CD8-positive, alpha-beta memory T cell (primary cell): ENCODE measurements around the gene FNBP1L. TPM values are rescaled to one million over a fixed set of nuclear protein-coding genes. Genes with fewer than 3 reads are reported as not detected.

Experiments
- CTCF ChIA-PET: fragments of 350-600 bp; sonication (Branson Sonifier 250); formaldehyde crosslinking; loops from one replicate; lab custom pipeline; 2021; ENCODE audit warnings: antibody characterized with exemption; lab: Charles Lee
- POLR2A ChIA-PET: fragments of 350-600 bp; sonication (Branson Sonifier 250); formaldehyde crosslinking; loops from one replicate; lab custom pipeline; 2021; ENCODE audit warnings: antibody characterized with exemption; lab: Charles Lee
- DNase-seq, 5 donors: peaks; one replicate each; pipeline versions ENCODE4 v3.0.0 to v3.0.0-alpha.2; 2020 to 2022; ENCODE audit warnings: mixed read lengths in 1 of 5
- H3K27ac ChIP-seq: one replicate; pipeline ENCODE4 v1.7.0; 2013; ENCODE audit warnings: low read depth, mild to moderate bottlenecking, low read length, moderate library complexity
- H3K27me3 ChIP-seq: 2 replicates; pipeline ENCODE4 v1.7.0; 2013; ENCODE audit warnings: low read length, mild to moderate bottlenecking; ENCODE audit not compliant: insufficient read depth, poor library complexity, severe bottlenecking
- H3K36me3 ChIP-seq: 2 replicates; pipeline ENCODE4 v1.7.0; 2013; ENCODE audit warnings: mild to moderate bottlenecking, low read length, moderate library complexity; ENCODE audit not compliant: insufficient read depth
- H3K4me1 ChIP-seq: 2 replicates; pipeline ENCODE4 v1.7.0; 2013; ENCODE audit warnings: mild to moderate bottlenecking, low read length, moderate library complexity; ENCODE audit not compliant: insufficient read depth
- H3K4me3 ChIP-seq: 2 replicates; pipeline ENCODE4 v1.7.0; 2013; ENCODE audit warnings: mild to moderate bottlenecking, low read length
- H3K9me3 ChIP-seq: 2 replicates; pipeline ENCODE4 v1.7.0; 2013; ENCODE audit warnings: mild to moderate bottlenecking, low read length
- H3K27ac Mint-ChIP-seq, 8 donors: one replicate each; pipeline ENCODE4 v1.8.0; 2020 to 2021; ENCODE audit warnings: mixed read lengths in 8 of 8, mild to moderate bottlenecking in 6 of 8, inconsistent platforms in 3 of 8, moderate library complexity in 3 of 8
- H3K27me3 Mint-ChIP-seq, 2 donors: one replicate each; pipeline ENCODE4 v1.8.0; 2020 to 2021; ENCODE audit warnings: mixed read lengths in 2 of 2, mild to moderate bottlenecking in 1 of 2, moderate library complexity in 1 of 2
- H3K36me3 Mint-ChIP-seq, 3 donors: one replicate each; pipeline ENCODE4 v1.8.0; 2020 to 2021; ENCODE audit warnings: mixed read lengths in 3 of 3, inconsistent platforms in 1 of 3, mild to moderate bottlenecking in 1 of 3
- H3K4me1 Mint-ChIP-seq, 3 donors: one replicate each; pipeline ENCODE4 v1.8.0; 2020 to 2021; ENCODE audit warnings: mixed read lengths in 3 of 3, inconsistent platforms in 1 of 3, mild to moderate bottlenecking in 1 of 3
- H3K4me3 Mint-ChIP-seq, 7 donors: one replicate each; pipeline ENCODE4 v1.8.0; 2020 to 2021; ENCODE audit warnings: mixed read lengths in 7 of 7, mild to moderate bottlenecking in 6 of 7, moderate library complexity in 4 of 7, inconsistent platforms in 2 of 7
- H3K9me3 Mint-ChIP-seq, 5 donors: one replicate each; pipeline ENCODE4 v1.8.0; 2020 to 2022; ENCODE audit warnings: mixed read lengths in 5 of 5, mild to moderate bottlenecking in 3 of 5, moderate library complexity in 2 of 5, inconsistent platforms in 1 of 5
- polyA plus RNA-seq: library from polyadenylated mRNA; unstranded; fragments of 300-500 nt; fragmentation: Illumina TruSeq; gene quantifications from one replicate; pipeline ENCODE4 v1.2.3, GENCODE V29; 2021
- total RNA-seq, 2 experiments: library from RNA; stranded (reverse); gene quantifications; one replicate each; pipeline ENCODE4 v1.2.3, GENCODE V29; 2021

The FNBP1L gene
- total and polyA plus RNA-seq, 3 experiments from 2014 or later = 0.17 to 1.1 (median 0.91) TPM

GRCh38 chr1:93446837-93447451, 974 bp upstream of the FNBP1L start:
- no peaks in the 10 kb centered on the region for H3K36me3 Mint-ChIP-seq
- peaks cover 0 to 4% (median 0%) of the 10 kb centered on the region in 5 donors for H3K9me3 Mint-ChIP-seq
- DNase-seq = peak in 1 of 5 donors; percentile 11
- H3K9me3 ChIP-seq = no peaks in the 10 kb centered on the region
- peak overlapping the region; percentile 65 to 90 (median 87) for H3K4me3 Mint-ChIP-seq
- CTCF ChIA-PET = interaction anchor here (0.9 to 1.0 kb wide), 2 partner anchors 142 to 399 kb away, joined by 3 to 4 read pairs; no protein-coding TSS in a partner anchor
- H3K27ac Mint-ChIP-seq = peak overlapping the region in 1 of 8 donors; percentile 65
- H3K27me3 ChIP-seq = peaks cover 35% of the 10 kb centered on the region
- peak overlapping the region; percentile 11 for H3K4me3 ChIP-seq
- peaks cover 15 to 25% (median 19%) of the 10 kb centered on the region in 3 donors for H3K4me1 Mint-ChIP-seq
- peak overlapping the region; percentile 43 for H3K27ac ChIP-seq
- H3K36me3 ChIP-seq = no peaks in the 10 kb centered on the region
- H3K27me3 Mint-ChIP-seq = peaks cover 46 to 56% of the 10 kb centered on the region in 2 donors
- peaks cover 11% of the 10 kb centered on the region for H3K4me1 ChIP-seq
- POLR2A ChIA-PET = no interaction called here

DNA sequence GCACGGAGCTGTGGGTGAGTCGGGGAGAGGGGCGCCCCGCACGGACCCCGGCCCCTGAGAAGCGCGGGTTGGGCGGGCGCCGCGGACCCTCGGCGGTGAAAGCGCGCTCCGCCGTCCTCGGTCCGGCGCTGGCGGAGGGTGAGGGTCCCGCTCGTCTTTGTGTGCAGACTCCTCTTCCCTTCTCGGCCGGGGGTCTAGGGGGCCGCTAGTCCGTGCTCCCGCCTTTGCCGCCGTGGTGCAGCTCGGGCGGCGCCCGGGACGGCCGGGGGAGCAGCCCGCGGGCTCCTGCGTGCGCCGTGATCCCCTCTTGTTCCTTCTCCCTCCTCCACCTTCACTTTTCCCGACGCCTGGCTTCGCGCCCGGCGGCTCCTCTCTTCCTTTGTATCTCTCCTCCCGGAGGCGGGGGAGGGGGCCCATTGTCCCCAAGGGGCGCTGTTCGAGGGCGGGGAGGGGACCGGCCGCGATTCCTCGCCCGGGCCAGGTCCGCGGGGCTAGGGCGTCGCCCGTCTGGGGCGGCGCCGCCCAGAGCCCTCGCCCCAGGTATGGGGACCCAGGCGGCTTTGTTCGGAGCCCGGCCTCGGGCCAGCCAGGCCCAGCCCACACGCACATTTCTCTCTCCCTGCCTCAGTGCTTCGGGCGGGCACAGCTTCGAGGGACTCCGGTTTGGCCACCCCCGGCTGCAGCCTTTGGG, 519 bp downstream of the FNBP1L start:
- Mint-ChIP-seq H3K27me3 (peaks cover 59 to 66% of the 10 kb centered on the region in 2 donors), H3K4me3 (peak overlapping the region; percentile 79 to 92 (median 88)), H3K9me3 (peaks cover 0 to 4% (median 0%) of the 10 kb centered on the region in 5 donors), H3K4me1 (peaks cover 15 to 25% (median 19%) of the 10 kb centered on the region in 3 donors), H3K27ac (peak overlapping the region in 4 of 8 donors; percentile 3 to 66 (median 30)), H3K36me3 (no peaks in the 10 kb centered on the region)
- peaks cover 11% of the 10 kb centered on the region for H3K4me1 ChIP-seq
- no peaks in the 10 kb centered on the region for H3K9me3 ChIP-seq
- H3K27ac ChIP-seq = peak overlapping the region; percentile 35
- peaks cover 42% of the 10 kb centered on the region for H3K27me3 ChIP-seq
- POLR2A ChIA-PET = interaction anchor here (1.4 kb wide), 1 partner anchor 398 kb away, joined by 3 read pairs; no protein-coding TSS in a partner anchor
- H3K36me3 ChIP-seq = no peaks in the 10 kb centered on the region
- peak overlapping the region; percentile 78 for H3K4me3 ChIP-seq
- DNase-seq = peak in 2 of 5 donors; percentile 3 to 10
- CTCF ChIA-PET = no interaction called here

DNA sequence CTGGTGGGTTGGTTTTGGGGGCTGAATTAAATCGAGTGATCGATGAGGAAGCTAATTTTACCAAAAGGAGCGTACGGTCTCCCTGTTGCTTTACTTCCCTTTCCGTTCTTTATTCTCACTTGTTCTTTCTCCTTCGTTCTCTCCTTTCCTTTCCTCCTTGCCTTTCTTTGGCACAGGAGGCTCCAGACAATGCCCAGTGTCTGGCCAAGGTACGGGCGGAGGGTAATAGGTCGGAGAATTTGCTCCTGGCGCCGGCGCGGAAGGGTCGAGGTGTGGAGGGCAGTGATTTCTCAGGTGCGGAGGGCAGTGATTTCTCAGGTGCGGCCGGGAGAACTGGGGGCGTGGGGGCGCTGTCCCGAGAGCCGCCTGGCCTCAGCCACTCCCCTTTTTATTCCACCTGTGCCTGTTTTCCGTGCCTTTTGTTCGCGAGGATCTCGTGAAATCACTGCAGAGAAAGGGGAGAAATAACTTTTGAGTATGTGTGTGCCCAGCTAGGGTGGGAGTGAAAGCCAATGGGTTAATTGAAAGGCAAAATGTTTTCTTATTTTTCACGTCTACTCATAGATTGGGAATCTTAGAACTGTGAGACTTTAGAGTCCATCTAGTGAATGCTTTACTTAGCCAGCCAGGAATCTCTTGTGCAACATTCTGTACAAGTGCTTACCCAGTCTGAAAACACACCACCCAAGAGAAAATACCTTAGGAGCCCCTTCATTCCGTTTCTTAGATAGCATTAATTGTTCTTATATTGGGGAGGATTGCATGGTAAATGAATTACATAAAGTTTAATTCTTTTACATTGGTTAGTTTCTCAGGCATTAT, 1.3 kb downstream of the FNBP1L start:
- no peaks in the 10 kb centered on the region for H3K36me3 Mint-ChIP-seq
- Histone ChIP-seq H3K9me3 (no peaks in the 10 kb centered on the region), H3K36me3 (no peaks in the 10 kb centered on the region), H3K27ac (no peak overlapping the region), H3K27me3 (peaks cover 42% of the 10 kb centered on the region), H3K4me1 (peaks cover 11% of the 10 kb centered on the region), H3K4me3 (peak overlapping the region; percentile 78)
- DNase-seq = peak in 2 of 5 donors; percentile 3 to 15
- H3K4me1 Mint-ChIP-seq = peaks cover 15 to 25% (median 19%) of the 10 kb centered on the region in 3 donors
- H3K4me3 Mint-ChIP-seq = peak overlapping the region; percentile 79 to 91 (median 88)
- H3K27ac Mint-ChIP-seq = peak overlapping the region in 4 of 8 donors; percentile 3 to 66 (median 30)
- ChIA-PET CTCF (no interaction called here), POLR2A (interaction anchor here (1.4 kb wide), 1 partner anchor 397 kb away, joined by 3 read pairs; no protein-coding TSS in a partner anchor)
- H3K9me3 Mint-ChIP-seq = peaks cover 0 to 4% (median 0%) of the 10 kb centered on the region in 5 donors
- peaks cover 62 to 73% of the 10 kb centered on the region in 2 donors for H3K27me3 Mint-ChIP-seq

DNA sequence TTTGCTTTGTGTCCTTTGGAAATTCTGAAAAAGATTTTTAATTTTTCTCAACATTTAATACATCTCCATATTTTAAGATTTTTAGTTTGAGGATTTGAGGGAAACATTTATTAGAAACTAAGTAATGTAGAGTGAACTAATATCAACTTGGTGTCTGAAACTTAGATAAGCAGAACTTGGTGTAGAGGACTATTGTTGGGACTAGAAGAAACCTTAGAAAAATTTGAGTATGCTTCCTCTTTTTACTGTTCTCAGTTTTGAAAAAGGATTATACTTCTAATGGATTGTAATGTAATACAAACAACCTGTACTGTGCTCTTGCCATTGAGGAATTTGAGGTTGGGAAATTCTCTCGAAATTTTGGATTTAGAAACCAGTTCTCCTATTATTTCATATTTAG, 2.4 kb downstream of the FNBP1L start:
- Mint-ChIP-seq H3K4me3 (no peak overlapping the region), H3K9me3 (peaks cover 0 to 4% (median 0%) of the 10 kb centered on the region in 5 donors), H3K36me3 (no peaks in the 10 kb centered on the region), H3K27me3 (peaks cover 67 to 82% of the 10 kb centered on the region in 2 donors), H3K27ac (no peak overlapping the region), H3K4me1 (peaks cover 15 to 25% (median 19%) of the 10 kb centered on the region in 3 donors)
- ChIA-PET POLR2A (no interaction called here), CTCF (no interaction called here)
- no peak overlapping the region for H3K4me3 ChIP-seq
- H3K27ac ChIP-seq = no peak overlapping the region
- no peak for DNase-seq
- H3K36me3 ChIP-seq = no peaks in the 10 kb centered on the region
- H3K27me3 ChIP-seq = peaks cover 42% of the 10 kb centered on the region
- peaks cover 11% of the 10 kb centered on the region for H3K4me1 ChIP-seq
- no peaks in the 10 kb centered on the region for H3K9me3 ChIP-seq

DNA sequence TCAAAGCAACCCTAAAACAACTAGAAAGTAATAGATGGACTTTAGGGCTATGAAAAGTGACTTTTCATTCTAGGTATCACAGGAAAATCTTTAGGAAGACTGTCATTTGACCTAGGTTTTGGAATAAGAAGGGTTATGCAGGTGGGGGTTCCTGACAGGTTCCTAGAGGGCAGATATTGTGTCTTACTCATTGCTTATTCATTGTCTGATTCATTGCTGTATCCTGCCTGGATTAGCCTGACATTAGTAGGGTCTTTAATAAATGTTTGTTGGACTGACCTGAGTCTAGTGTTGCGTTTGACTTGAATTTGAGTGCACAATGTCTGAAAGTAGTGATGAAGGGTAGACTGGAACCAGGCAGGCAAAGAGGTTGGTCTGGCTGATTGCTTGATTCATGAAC, 6.0 kb downstream of the FNBP1L start:
- no peak overlapping the region for H3K4me3 Mint-ChIP-seq
- H3K27me3 ChIP-seq = peaks cover 33% of the 10 kb centered on the region
- H3K4me1 Mint-ChIP-seq = peaks cover 6 to 7% (median 7%) of the 10 kb centered on the region in 3 donors
- DNase-seq = no peak
- no peak overlapping the region for H3K27ac Mint-ChIP-seq
- no peak overlapping the region for H3K27ac ChIP-seq
- no peaks in the 10 kb centered on the region for H3K9me3 ChIP-seq
- H3K9me3 Mint-ChIP-seq = peaks cover 0 to 4% (median 0%) of the 10 kb centered on the region in 5 donors
- ChIA-PET POLR2A (no interaction called here), CTCF (no interaction called here)
- H3K4me3 ChIP-seq = no peak overlapping the region
- H3K27me3 Mint-ChIP-seq = peaks cover 49 to 78% of the 10 kb centered on the region in 2 donors
- H3K36me3 Mint-ChIP-seq = no peaks in the 10 kb centered on the region
- H3K36me3 ChIP-seq = no peaks in the 10 kb centered on the region
- H3K4me1 ChIP-seq = peaks cover 7% of the 10 kb centered on the region

GRCh38 chr1:93459126-93459525, 11.2 kb downstream of the FNBP1L start:
- Mint-ChIP-seq H3K4me3 (no peak overlapping the region), H3K9me3 (no peaks in the 10 kb centered on the region), H3K36me3 (no peaks in the 10 kb centered on the region), H3K27me3 (peaks cover 10 to 31% of the 10 kb centered on the region in 2 donors), H3K4me1 (no peaks in the 10 kb centered on the region), H3K27ac (peak overlapping the region in 1 of 8 donors; percentile 50)
- no peak for DNase-seq
- Histone ChIP-seq H3K4me3 (no peak overlapping the region), H3K4me1 (no peaks in the 10 kb centered on the region), H3K36me3 (no peaks in the 10 kb centered on the region), H3K27ac (no peak overlapping the region), H3K9me3 (no peaks in the 10 kb centered on the region), H3K27me3 (no peaks in the 10 kb centered on the region)
- ChIA-PET CTCF (no interaction called here), POLR2A (no interaction called here)

DNA sequence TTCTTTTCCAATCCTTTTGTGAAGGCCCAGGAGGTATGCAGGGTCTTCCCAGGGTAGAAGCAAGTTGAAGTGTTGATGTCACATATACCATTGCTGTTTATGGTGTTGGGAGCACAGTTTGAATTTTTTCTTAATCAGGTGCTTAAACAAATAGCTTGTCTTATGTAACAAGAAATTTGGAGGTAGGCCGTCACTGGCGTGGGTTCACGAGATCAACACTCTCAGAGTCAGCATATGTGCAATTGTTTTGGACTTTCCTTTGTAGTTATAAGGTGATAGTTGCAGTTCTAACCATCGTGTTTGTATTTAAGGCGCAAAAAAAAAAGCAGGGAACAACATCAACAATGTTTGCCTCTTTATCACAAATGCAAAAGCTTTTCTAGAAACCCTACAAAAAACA, 13.3 kb downstream of the FNBP1L start:
- no peak overlapping the region for H3K27ac ChIP-seq
- no peaks in the 10 kb centered on the region for H3K4me1 ChIP-seq
- H3K36me3 ChIP-seq = no peaks in the 10 kb centered on the region
- Mint-ChIP-seq H3K4me3 (no peak overlapping the region), H3K36me3 (peaks cover 0 to 2% (median 0%) of the 10 kb centered on the region in 3 donors), H3K27me3 (peaks cover 6 to 19% of the 10 kb centered on the region in 2 donors), H3K9me3 (peaks cover 0 to 10% (median 7%) of the 10 kb centered on the region in 5 donors), H3K4me1 (no peaks in the 10 kb centered on the region), H3K27ac (no peak overlapping the region)
- DNase-seq = no peak
- no peaks in the 10 kb centered on the region for H3K27me3 ChIP-seq
- no peak overlapping the region for H3K4me3 ChIP-seq
- ChIA-PET POLR2A (no interaction called here), CTCF (no interaction called here)
- H3K9me3 ChIP-seq = no peaks in the 10 kb centered on the region
